GM12891 (cell line): ENCODE results near the gene SNRNP27.
A peak's percentile ranks its signal among the peaks of the same experiment; 100 is the strongest.

Experiments used
- DNase-seq: peaks from one replicate; pipeline ENCODE4 v3.0.0; 2011; ENCODE audit warnings: low spot score; ENCODE audit not compliant: insufficient read length
- FAIRE-seq: peaks from 2 replicates; lab custom pipeline; 2011; peaks lifted over from hg19 to GRCh38; lab: Jason Lieb, UNC
- PAX5 ChIP-seq: IDR thresholded peaks from 2 replicates; pipeline ENCODE4 v1.6.1; 2011; ENCODE audit warnings: low read length, moderate library complexity, mild to moderate bottlenecking; ENCODE audit not compliant: insufficient read depth, severe bottlenecking
- POLR2A ChIP-seq: IDR thresholded peaks from 2 replicates; pipeline ENCODE4 v1.6.1; 2011; ENCODE audit warnings: low read depth, low read length, control low read depth
- POLR2AphosphoS5 ChIP-seq: IDR thresholded peaks from 2 replicates; pipeline ENCODE4 v1.6.1; 2011; ENCODE audit warnings: low read depth, low read length, control low read depth
- POU2F2 ChIP-seq: IDR thresholded peaks from 2 replicates; pipeline ENCODE4 v1.6.1; 2011; ENCODE audit warnings: low read depth, mild to moderate bottlenecking, control low read depth, low read length, moderate library complexity
- SPI1 ChIP-seq: IDR thresholded peaks from 2 replicates; pipeline ENCODE4 v1.6.1; 2011; ENCODE audit warnings: low read depth, low read length, control low read depth
- TAF1 ChIP-seq: IDR thresholded peaks from 2 replicates; pipeline ENCODE4 v1.6.1; 2011; ENCODE audit warnings: low read depth, low read length, control low read depth

SNRNP27 gene

GRCh38 chr2:69943843-69944525, 50.2 kb downstream of the SNRNP27 start:
- FAIRE-seq (no peak), DNase-seq (no peak)

GRCh38 chr2:69944756-69945155, 51.0 kb downstream of the SNRNP27 start:
- DNase-seq, result no peak
- no peak for FAIRE-seq
- TF ChIP-seq POU2F2, result no peak
- no peak for TF ChIP-seq POLR2A
- TF ChIP-seq SPI1, result no peak
- no peak for TF ChIP-seq POLR2AphosphoS5
- TF ChIP-seq TAF1, result no peak
- TF ChIP-seq PAX5, result no peak

More at GRCh38 chr2:69943843-69944525, 50.2 kb downstream of the SNRNP27 start:
- no peak for TF ChIP-seq PAX5
- TF ChIP-seq SPI1, result no peak
- no peak for TF ChIP-seq POU2F2
- TF ChIP-seq TAF1, result no peak
- TF ChIP-seq POLR2AphosphoS5, result no peak
- TF ChIP-seq POLR2A, result no peak

GRCh38 chr2:69945441-69945840, 51.7 kb downstream of the SNRNP27 start:
- no peak for TF ChIP-seq POU2F2
- TF ChIP-seq POLR2A, result no peak
- no peak for TF ChIP-seq POLR2AphosphoS5
- TF ChIP-seq TAF1, result no peak
- no peak for TF ChIP-seq PAX5
- TF ChIP-seq SPI1, result no peak
- FAIRE-seq, result no peak
- no peak for DNase-seq

GRCh38 chr2:69945941-69946340, 52.2 kb downstream of the SNRNP27 start:
- no peak for FAIRE-seq
- TF ChIP-seq TAF1 (no peak), POLR2A (no peak), POLR2AphosphoS5 (no peak), POU2F2 (no peak), PAX5 (no peak), SPI1 (no peak)
- DNase-seq, result no peak

- TF ChIP-seq TAF1 (0 out of 2 replicates have a peak, but pooled peaks have one; percentile 12), POLR2AphosphoS5 (no peak), PAX5 (no peak), SPI1 (peak; percentile 67), POU2F2 (no peak)
- FAIRE-seq (peak; percentile 83), DNase-seq (peak; percentile 57)
Observed at GRCh38 chr2:69946351-69947324, 52.9 kb downstream of the SNRNP27 start.

- FAIRE-seq (no peak), DNase-seq (no peak)
- no peak for TF ChIP-seq POLR2A
- TF ChIP-seq PAX5, result no peak
- TF ChIP-seq POU2F2, result no peak
- TF ChIP-seq POLR2AphosphoS5, result no peak
- no peak for TF ChIP-seq TAF1
- no peak for TF ChIP-seq SPI1
Observed at GRCh38 chr2:69947325-69947931, 53.7 kb downstream of the SNRNP27 start.

GRCh38 chr2:69948032-69948962, 54.5 kb downstream of the SNRNP27 start:
- TF ChIP-seq SPI1 (no peak), POLR2A (no peak), POLR2AphosphoS5 (no peak), PAX5 (no peak), POU2F2 (no peak), TAF1 (no peak)
- no peak for FAIRE-seq
- DNase-seq, result no peak

GRCh38 chr2:69948963-69949645, 55.3 kb downstream of the SNRNP27 start:
- TF ChIP-seq TAF1 (no peak), SPI1 (no peak), POLR2A (no peak)
- no peak for DNase-seq
- no peak for FAIRE-seq
